NCI-H2107 (cell line): ENCODE measurements around the gene CLSTN1.
"Not testable (repeated sequence)": the region's sequence is repeated elsewhere in the genome, so short reads cannot be mapped to it uniquely, and the experiment has no call there.

Experiments
- DNase-seq: peaks from one replicate; lab custom pipeline; 2025; lab: John Stamatoyannopoulos, UW

CLSTN1 gene

GRCh38 chr1:9729523-9729922, 94.2 kb downstream of the CLSTN1 start:
- DNase-seq, result no peak

DNA sequence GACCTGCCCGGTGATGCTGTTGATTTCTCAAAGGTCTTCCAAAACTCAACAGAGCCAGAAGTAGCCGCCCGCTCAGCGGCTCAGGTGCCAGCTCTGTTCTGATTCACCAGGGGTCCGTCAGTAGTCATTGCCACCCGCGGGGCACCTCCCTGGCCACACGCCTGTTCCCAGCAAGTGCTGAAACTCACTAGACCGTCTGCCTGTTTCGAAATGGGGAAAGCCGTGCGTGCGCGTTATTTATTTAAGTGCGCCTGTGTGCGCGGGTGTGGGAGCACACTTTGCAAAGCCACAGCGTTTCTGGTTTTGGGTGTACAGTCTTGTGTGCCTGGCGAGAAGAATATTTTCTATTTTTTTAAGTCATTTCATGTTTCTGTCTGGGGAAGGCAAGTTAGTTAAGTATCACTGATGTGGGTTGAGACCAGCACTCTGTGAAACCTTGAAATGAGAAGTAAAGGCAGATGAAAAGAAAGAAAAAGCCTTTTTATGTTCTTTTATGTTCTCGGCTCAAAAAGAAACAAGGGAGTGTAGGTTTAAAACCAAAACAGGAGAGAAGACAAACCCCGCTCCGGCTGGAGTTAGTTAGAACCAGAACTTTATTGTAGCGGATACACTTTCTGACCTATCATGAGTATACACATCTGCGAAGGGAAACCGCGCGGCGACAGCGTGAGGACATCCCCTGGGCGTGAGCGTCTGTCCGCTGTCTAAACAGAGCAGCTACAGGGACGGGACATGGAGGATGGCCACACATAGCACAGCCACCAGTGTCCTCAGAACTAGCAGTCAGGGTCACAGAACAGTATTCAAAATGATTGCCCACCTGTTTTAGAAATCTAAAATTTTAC, 95.1 kb downstream of the CLSTN1 start:
- no peak for DNase-seq

DNA sequence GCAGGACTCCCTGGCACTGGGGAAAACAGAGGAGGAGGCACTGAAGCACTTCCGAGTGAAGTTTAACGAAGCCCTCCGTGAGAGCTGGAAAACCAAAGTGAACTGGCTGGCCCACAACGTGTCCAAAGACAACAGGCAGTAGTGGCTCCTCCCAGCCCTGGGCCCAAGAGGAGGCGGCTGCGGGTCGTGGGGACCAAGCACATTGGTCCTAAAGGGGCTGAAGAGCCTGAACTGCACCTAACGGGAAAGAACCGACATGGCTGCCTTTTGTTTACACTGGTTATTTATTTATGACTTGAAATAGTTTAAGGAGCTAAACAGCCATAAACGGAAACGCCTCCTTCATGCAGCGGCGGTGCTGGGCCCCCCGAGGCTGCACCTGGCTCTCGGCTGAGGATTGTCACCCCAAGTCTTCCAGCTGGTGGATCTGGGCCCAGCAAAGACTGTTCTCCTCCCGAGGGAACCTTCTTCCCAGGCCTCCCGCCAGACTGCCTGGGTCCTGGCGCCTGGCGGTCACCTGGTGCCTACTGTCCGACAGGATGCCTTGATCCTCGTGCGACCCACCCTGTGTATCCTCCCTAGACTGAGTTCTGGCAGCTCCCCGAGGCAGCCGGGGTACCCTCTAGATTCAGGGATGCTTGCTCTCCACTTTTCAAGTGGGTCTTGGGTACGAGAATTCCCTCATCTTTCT, 96.7 kb downstream of the CLSTN1 start:
- no peak for DNase-seq

DNA sequence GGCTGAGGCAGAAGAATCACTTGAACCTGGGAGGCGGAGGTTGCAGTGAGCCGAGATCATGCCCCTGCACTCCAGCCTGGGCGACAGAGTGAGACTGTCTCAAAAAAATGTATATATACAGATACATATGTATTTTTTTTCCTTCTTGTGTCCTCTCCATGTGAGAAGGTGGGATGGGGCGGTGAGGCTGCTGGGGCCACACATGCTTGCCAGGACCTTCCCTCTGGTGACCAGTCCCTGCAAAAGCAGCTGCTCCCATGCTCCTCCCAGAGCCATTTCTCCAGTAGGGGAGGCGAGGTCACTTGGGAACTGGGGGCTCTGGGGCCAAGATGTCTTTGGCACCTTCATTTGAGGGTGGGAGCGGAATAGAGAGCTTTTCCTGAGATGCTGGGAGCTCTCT, 97.4 kb downstream of the CLSTN1 start:
- no peak for DNase-seq

- no peak for DNase-seq
Observed at GRCh38 chr1:9724706-9725476, 98.9 kb downstream of the CLSTN1 start.

DNA sequence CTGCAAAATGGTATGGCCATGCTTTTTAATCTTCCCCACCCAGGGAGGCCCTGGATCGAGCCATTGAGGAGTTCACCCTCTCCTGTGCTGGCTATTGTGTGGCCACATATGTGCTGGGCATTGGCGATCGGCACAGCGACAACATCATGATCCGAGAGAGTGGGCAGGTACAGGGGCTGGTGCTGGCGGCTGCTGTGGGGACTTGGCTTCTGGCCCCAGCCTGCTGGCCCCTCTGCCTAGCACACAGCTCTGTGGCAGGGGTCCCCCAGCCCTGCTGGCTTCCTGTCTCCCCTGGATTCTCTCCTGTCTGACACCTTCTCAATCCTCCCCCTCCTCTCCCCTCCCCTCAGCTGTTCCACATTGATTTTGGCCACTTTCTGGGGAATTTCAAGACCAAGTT, 99.8 kb downstream of the CLSTN1 start:
- DNase-seq, result no peak

DNA sequence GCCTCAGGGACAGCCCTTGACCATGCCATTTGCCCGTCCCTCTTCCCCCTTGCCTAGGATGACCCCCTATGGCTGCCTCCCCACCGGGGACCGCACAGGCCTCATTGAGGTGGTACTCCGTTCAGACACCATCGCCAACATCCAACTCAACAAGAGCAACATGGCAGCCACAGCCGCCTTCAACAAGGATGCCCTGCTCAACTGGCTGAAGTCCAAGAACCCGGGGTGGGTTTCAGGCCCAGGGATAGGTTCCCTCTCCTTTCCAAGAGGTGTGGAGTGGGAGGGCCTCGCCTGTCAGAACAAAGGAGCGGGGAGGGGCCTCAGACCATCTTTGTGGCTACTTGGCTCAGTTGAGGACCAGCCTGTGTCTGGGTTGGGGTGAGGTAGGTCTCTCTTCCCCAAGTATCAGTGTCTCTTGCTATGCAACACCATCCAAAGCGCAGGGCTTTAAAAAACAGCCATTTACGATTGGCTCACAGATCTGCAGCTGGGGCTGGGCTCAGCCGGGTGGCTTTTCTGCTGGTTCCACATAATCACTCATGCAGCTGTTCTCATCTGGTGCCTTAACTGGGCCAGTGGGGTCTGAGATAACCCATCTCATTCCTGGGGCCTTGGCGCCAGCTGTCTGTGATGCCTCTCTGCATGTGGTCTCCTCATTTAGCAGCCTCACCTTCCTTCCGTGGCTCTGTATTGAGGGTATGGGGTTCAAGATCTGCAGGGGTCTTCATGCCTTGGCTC, 100.5 kb downstream of the CLSTN1 start:
- no peak for DNase-seq

DNA sequence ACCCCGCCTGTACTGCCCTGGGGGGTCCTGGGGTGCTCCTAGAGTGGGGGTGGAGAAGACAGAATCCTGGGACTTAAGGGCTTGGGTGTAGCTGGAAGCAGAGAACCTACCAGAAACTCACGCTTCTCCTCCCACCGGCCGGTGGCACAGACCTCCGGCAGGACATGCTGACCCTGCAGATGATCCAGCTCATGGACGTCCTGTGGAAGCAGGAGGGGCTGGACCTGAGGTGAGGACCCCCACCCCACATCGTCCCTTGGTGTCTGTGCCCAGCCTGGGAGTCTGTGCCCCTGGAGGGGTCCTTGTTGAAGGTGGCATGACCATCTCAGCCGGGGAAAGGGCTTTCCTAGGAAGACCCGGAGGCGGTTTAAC, 101.4 kb downstream of the CLSTN1 start:
- no peak for DNase-seq

GRCh38 chr1:9721606-9722377, 102.0 kb downstream of the CLSTN1 start:
- DNase-seq, result no peak

DNA sequence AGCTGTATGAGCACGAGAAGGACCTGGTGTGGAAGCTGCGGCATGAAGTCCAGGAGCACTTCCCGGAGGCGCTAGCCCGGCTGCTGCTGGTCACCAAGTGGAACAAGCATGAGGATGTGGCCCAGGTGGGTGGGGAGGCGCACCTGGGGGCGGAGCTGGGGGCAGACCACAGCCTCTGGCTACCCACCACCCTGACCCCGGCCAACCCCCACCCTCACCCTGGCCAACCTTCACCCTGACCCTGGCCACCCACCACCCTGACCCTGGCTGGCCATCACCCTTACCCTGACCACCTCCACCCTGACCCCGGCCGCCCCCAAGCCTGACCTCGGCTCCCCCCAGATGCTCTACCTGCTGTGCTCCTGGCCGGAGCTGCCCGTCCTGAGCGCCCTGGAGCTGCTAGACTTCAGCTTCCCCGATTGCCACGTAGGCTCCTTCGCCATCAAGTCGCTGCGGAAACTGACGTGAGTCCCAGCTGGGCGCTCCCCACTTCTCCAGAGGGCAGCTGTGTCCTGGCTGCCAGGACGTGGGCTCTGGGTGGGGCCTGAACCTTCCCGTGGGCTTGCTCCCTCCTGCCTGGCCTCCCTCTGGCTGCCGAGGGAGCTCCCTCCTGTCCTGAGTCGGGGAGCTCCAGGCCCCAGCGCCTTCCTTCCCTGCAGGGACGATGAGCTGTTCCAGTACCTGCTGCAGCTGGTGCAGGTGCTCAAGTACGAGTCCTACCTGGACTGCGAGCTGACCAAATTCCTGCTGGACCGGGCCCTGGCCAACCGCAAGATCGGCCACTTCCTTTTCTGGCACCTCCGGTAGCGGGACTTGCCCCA, 102.8 kb downstream of the CLSTN1 start:
- DNase-seq, result no peak

- DNase-seq, result no peak
Observed at GRCh38 chr1:9719978-9720722, 103.6 kb downstream of the CLSTN1 start.

GRCh38 chr1:9718006-9718680, 105.6 kb downstream of the CLSTN1 start:
- no peak for DNase-seq

DNA sequence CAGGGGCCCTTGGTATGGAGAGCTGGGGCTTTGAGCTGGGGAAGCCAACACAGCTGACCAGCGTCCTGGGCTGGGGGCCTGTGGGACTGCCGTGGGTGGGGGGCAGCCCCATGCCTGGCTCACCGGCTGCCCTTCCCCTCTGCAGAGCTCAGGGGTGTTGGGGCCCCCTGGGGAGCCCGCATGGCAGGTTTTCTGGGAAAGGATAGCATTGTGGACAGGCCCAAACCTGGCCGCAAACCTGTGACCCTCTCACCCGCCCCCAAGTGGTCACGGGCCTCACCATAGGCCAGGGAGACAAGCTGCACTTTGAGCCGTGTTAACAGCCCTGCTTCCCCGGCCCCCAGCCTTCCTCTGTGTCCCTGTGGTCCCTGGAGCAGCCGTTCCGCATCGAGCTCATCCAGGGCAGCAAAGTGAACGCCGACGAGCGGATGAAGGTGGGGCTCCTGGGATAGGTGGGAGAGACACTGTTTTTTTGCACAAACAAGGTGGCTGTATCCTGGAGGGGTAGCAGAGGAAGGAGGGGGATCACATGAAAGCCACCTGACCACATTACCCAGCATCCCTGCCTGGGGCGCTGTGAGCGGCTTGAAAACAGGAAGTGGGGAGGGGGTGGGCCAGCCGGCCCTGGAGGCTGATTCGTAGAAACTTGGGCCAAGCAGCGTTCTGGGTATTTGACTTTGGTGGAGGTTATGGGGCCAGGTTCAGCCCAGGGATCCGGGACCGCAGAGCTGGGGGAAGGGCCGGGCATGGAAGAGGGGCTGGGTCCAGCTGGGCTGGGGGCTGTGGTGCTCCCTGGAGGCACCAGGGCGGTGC, 106.4 kb downstream of the CLSTN1 start:
- DNase-seq, result no peak

- no peak for DNase-seq
Observed at GRCh38 chr1:9716404-9717192, 107.2 kb downstream of the CLSTN1 start.

- DNase-seq, result no peak
Observed at GRCh38 chr1:9715536-9716226, 108.1 kb downstream of the CLSTN1 start.

DNA sequence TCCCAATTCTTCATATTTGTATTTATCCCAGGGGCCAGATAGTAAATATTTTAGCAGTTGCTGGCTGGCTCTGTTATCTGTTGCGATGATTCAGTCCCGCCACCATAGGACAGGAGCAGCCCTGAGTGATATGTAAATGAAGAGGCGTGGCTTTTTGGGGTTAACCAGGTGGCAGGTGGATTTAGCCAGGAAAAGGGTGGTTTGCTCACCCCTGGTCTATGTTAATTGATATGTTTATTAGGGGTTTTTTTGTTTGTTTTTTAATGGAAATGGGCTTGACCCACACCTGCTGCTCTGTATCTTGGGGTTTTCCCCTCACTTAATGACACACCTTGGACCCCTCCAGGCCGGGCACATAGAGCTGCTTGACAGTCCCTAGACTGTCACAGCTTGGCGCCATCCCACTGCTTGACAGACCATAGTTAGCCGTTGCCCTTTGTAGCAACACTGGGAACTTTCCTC, 109.5 kb downstream of the CLSTN1 start:
- no peak for DNase-seq

DNA sequence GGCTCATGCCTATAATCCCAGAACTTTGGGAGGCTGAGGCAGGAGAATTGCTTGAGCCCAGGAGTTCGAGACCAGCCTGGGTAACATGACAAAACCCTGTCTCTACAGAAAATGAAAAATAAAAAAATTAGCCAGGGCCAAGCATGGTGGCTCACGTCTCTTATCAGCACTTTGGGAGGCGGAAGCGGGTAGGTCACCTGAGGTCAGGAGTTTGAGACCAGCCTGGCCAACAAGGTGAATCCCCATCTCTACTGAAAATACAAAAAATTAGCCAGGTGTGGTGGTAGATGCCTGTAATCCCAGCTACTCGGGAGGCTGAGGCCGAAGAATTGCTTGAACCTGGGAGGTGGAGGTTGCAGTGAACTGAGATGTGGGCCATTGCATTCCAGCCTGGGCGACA, 111.0 kb downstream of the CLSTN1 start:
- DNase-seq, result not testable (repeated sequence)
